ENCODE measurements around the gene RAMACL. TPM values are rescaled to one million over a fixed set of nuclear protein-coding genes. Genes with fewer than 3 reads are reported as not detected.
"Not testable (repeated sequence)": the region's sequence is repeated elsewhere in the genome, so short reads cannot be mapped to it uniquely, and the experiment has no call there.

The RAMACL gene
- total RNA-seq, 1 donor from 2014 or later, result not detected

GRCh38 chr6:166546653-166547052 lies 39.8 kb downstream of the RAMACL start:
- no peaks in the 10 kb centered on the region for H3K36me3 Mint-ChIP-seq (ENCODE audit: low read depth)
- no peak overlapping the region for H3K4me3 Mint-ChIP-seq (ENCODE audit: low read depth)
- H3K27me3 Mint-ChIP-seq (ENCODE audit: low read depth), result peaks cover 2% of the 10 kb centered on the region
- intact Hi-C loops (cut with micrococcal nuclease), result no loop called here
- no peak overlapping the region for H3K27ac Mint-ChIP-seq
- no peak for DNase-seq (ENCODE audit: low spot score)
- peaks cover 6% of the 10 kb centered on the region for H3K4me1 Mint-ChIP-seq (ENCODE audit: low read depth)
- no peaks in the 10 kb centered on the region for H3K9me3 Mint-ChIP-seq

- Mint-ChIP-seq H3K4me3 (ENCODE audit: low read depth) (no peak overlapping the region), H3K27me3 (ENCODE audit: low read depth) (peaks cover 2% of the 10 kb centered on the region), H3K9me3 (no peaks in the 10 kb centered on the region), H3K27ac (no peak overlapping the region), H3K4me1 (ENCODE audit: low read depth) (peaks cover 18% of the 10 kb centered on the region), H3K36me3 (ENCODE audit: low read depth) (no peaks in the 10 kb centered on the region)
- intact Hi-C loops (cut with micrococcal nuclease), result no loop called here
- DNase-seq (ENCODE audit: low spot score), result no peak
Observed at GRCh38 chr6:166545156-166546034, 41.1 kb downstream of the RAMACL start.

GRCh38 chr6:166544296-166544605 lies 42.2 kb downstream of the RAMACL start:
- Mint-ChIP-seq H3K4me1 (ENCODE audit: low read depth) (peaks cover 19% of the 10 kb centered on the region), H3K27me3 (ENCODE audit: low read depth) (peaks cover 2% of the 10 kb centered on the region), H3K36me3 (ENCODE audit: low read depth) (no peaks in the 10 kb centered on the region), H3K27ac (no peak overlapping the region), H3K9me3 (no peaks in the 10 kb centered on the region), H3K4me3 (ENCODE audit: low read depth) (no peak overlapping the region)
- intact Hi-C loops (cut with micrococcal nuclease), result loop anchor here (5.0 kb wide), 1 partner anchor 83 kb away; the partner anchor contains the start of gene RPS6KA2
- DNase-seq (ENCODE audit: low spot score), result no peak

GRCh38 chr6:166543603-166544295 lies 42.7 kb downstream of the RAMACL start:
- Mint-ChIP-seq H3K4me1 (ENCODE audit: low read depth) (peaks cover 19% of the 10 kb centered on the region), H3K9me3 (no peaks in the 10 kb centered on the region), H3K36me3 (ENCODE audit: low read depth) (no peaks in the 10 kb centered on the region), H3K27ac (no peak overlapping the region), H3K27me3 (ENCODE audit: low read depth) (peaks cover under 1% of the 10 kb centered on the region), H3K4me3 (ENCODE audit: low read depth) (no peak overlapping the region)
- intact Hi-C loops (cut with micrococcal nuclease), result loop anchor here (5.0 kb wide), 1 partner anchor 84 kb away; the partner anchor contains the start of gene RPS6KA2
- no peak for DNase-seq (ENCODE audit: low spot score)

GRCh38 chr6:166542580-166542912 lies 43.9 kb downstream of the RAMACL start:
- peak overlapping the region; percentile 40 for H3K27ac Mint-ChIP-seq
- intact Hi-C loops (cut with micrococcal nuclease), result loop anchor here (5.0 kb wide), 1 partner anchor 85 kb away; the partner anchor contains the start of gene RPS6KA2
- peaks cover 19% of the 10 kb centered on the region for H3K4me1 Mint-ChIP-seq (ENCODE audit: low read depth)
- no peak for DNase-seq (ENCODE audit: low spot score)
- H3K9me3 Mint-ChIP-seq, result no peaks in the 10 kb centered on the region
- H3K36me3 Mint-ChIP-seq (ENCODE audit: low read depth), result no peaks in the 10 kb centered on the region
- H3K27me3 Mint-ChIP-seq (ENCODE audit: low read depth), result no peaks in the 10 kb centered on the region
- H3K4me3 Mint-ChIP-seq (ENCODE audit: low read depth), result no peak overlapping the region

- peaks cover 19% of the 10 kb centered on the region for H3K4me1 Mint-ChIP-seq (ENCODE audit: low read depth)
- intact Hi-C loops (cut with micrococcal nuclease), result loop anchor here (5.0 kb wide), 1 partner anchor 85 kb away; the partner anchor contains the start of gene RPS6KA2
- no peaks in the 10 kb centered on the region for H3K9me3 Mint-ChIP-seq
- H3K36me3 Mint-ChIP-seq (ENCODE audit: low read depth), result no peaks in the 10 kb centered on the region
- DNase-seq (ENCODE audit: low spot score), result no peak
- H3K27ac Mint-ChIP-seq, result peak overlapping the region; percentile 77
- H3K4me3 Mint-ChIP-seq (ENCODE audit: low read depth), result peak overlapping the region; percentile 60
- no peaks in the 10 kb centered on the region for H3K27me3 Mint-ChIP-seq (ENCODE audit: low read depth)
Observed at GRCh38 chr6:166541876-166542579, 44.5 kb downstream of the RAMACL start.

GRCh38 chr6:166541366-166541765 lies 45.1 kb downstream of the RAMACL start:
- no peak for DNase-seq (ENCODE audit: low spot score)
- H3K36me3 Mint-ChIP-seq (ENCODE audit: low read depth), result no peaks in the 10 kb centered on the region
- H3K4me3 Mint-ChIP-seq (ENCODE audit: low read depth), result peak overlapping the region; percentile 60
- intact Hi-C loops (cut with micrococcal nuclease), result loop anchor here (5.0 kb wide), 1 partner anchor 86 kb away; the partner anchor contains the start of gene RPS6KA2
- H3K27me3 Mint-ChIP-seq (ENCODE audit: low read depth), result no peaks in the 10 kb centered on the region
- peak overlapping the region; percentile 77 for H3K27ac Mint-ChIP-seq
- no peaks in the 10 kb centered on the region for H3K9me3 Mint-ChIP-seq
- peaks cover 19% of the 10 kb centered on the region for H3K4me1 Mint-ChIP-seq (ENCODE audit: low read depth)

GRCh38 chr6:166540631-166541331 lies 45.7 kb downstream of the RAMACL start:
- peak overlapping the region; percentile 77 for H3K27ac Mint-ChIP-seq
- H3K4me1 Mint-ChIP-seq (ENCODE audit: low read depth), result peaks cover 19% of the 10 kb centered on the region
- peak; percentile 47 for DNase-seq (ENCODE audit: low spot score)

GRCh38 chr6:166539543-166539942 lies 46.9 kb downstream of the RAMACL start:
- Mint-ChIP-seq H3K27me3 (ENCODE audit: low read depth) (no peaks in the 10 kb centered on the region), H3K9me3 (no peaks in the 10 kb centered on the region), H3K4me1 (ENCODE audit: low read depth) (peaks cover 19% of the 10 kb centered on the region), H3K4me3 (ENCODE audit: low read depth) (no peak overlapping the region), H3K27ac (no peak overlapping the region), H3K36me3 (ENCODE audit: low read depth) (no peaks in the 10 kb centered on the region)
- no peak for DNase-seq (ENCODE audit: low spot score)
- intact Hi-C loops (cut with micrococcal nuclease), result no loop called here

More at GRCh38 chr6:166540631-166541331, 45.7 kb downstream of the RAMACL start:
- Mint-ChIP-seq H3K9me3 (no peaks in the 10 kb centered on the region), H3K27me3 (ENCODE audit: low read depth) (no peaks in the 10 kb centered on the region), H3K4me3 (ENCODE audit: low read depth) (peak overlapping the region; percentile 60), H3K36me3 (ENCODE audit: low read depth) (no peaks in the 10 kb centered on the region)
- intact Hi-C loops (cut with micrococcal nuclease), result loop anchor here (5.0 kb wide), 1 partner anchor 87 kb away; the partner anchor contains the start of gene RPS6KA2

- H3K36me3 Mint-ChIP-seq (ENCODE audit: low read depth); H3K9me3 Mint-ChIP-seq; DNase-seq (ENCODE audit: low spot score); H3K27ac Mint-ChIP-seq; intact Hi-C loops (cut with micrococcal nuclease); H3K4me3 Mint-ChIP-seq (ENCODE audit: low read depth); H3K27me3 Mint-ChIP-seq (ENCODE audit: low read depth): not testable (repeated sequence)
- peaks cover 19% of the 10 kb centered on the region for H3K4me1 Mint-ChIP-seq (ENCODE audit: low read depth)
Observed at GRCh38 chr6:166539011-166539385, 47.5 kb downstream of the RAMACL start.

GRCh38 chr6:166538297-166539010 lies 48.0 kb downstream of the RAMACL start:
- intact Hi-C loops (cut with micrococcal nuclease), result no loop called here
- H3K27me3 Mint-ChIP-seq (ENCODE audit: low read depth), result no peaks in the 10 kb centered on the region
- DNase-seq (ENCODE audit: low spot score), result no peak
- H3K27ac Mint-ChIP-seq, result no peak overlapping the region
- H3K9me3 Mint-ChIP-seq, result no peaks in the 10 kb centered on the region
- H3K4me3 Mint-ChIP-seq (ENCODE audit: low read depth), result no peak overlapping the region
- H3K36me3 Mint-ChIP-seq (ENCODE audit: low read depth), result no peaks in the 10 kb centered on the region
- peaks cover 19% of the 10 kb centered on the region for H3K4me1 Mint-ChIP-seq (ENCODE audit: low read depth)
